HL-60/S4 treated with phorbol 12-myristate 13-acetate at 8.2 ng/mL for 4 days and 3 days (cell line): ENCODE measurements around the gene RNF115.

Experiments
- in situ Hi-C: fragments of 300-500 bp; cut with MboI; formaldehyde crosslinking; loops from 2 replicates; pipeline ENCODE4 v1.15.0; 2022; ENCODE audit warnings: low sequenced_read_pairs

RNF115 gene

DNA sequence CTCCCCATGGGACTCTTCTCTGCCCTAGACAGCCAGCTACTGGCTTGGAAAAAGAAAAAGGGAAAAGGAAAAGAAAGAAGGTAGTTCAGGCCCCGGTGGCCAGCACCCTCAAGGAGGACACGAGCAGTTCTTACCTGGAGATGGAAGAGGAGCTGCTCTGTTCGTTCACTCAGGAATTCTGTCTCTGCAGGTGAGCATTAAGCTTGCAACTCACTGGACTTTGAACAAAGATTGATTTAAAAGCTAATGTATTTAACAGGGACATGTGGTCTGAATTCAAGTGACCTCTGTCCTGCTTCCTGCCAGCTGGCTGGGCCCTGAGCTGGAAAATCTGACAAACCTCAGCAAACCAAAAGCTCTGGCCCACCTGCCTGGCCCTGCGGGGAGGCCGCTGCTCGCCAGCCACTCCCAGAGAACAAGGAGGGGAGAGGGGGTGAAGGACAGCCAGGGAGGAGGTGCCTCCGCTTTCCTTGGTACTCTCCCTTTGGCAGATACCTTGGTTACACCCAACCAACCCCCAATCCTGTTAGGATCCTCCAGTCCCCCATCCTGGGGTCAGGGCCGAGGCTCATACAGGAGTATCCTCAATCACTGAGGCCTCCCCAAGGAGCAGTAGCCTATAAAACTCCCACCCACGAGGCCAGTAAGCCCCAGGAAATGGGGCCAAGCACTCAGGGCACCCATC lies 116.6 kb downstream of the RNF115 start, which contains the start of gene PDZK1:
PDZK1 (minus strand) TSS at position 186 of the 685 bp plus-strand sequence. CDS start 19,347 bp downstream, outside the sequence.
- in situ Hi-C loops = no loop called here

DNA sequence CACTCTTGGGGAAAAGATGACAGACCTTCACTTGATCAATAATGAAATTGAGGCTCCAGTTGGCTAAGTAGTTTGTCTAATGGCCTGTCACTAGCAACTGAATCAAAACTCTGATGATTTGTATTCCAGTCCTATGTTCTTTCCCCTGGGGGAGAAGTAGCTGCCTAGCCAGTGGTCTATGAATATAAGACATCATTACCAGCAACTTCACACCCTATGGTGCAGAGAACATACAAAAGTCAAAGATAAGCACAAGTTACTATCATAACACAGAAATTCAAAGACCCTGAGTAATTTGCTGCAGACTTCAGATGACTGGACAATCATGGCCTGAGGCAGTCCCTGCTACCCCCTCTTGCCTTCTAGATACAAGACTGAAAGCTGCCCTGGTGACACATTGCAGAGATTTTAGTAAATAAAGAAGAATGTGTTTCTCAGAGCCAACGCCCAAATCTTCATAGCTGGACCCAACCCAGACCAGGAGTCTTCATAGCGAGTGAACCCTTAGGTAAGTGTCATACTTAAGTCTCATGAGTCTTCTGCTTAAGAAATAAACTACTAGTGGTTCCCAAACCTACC lies 117.7 kb downstream of the RNF115 start:
- in situ Hi-C loops = no loop called here

DNA sequence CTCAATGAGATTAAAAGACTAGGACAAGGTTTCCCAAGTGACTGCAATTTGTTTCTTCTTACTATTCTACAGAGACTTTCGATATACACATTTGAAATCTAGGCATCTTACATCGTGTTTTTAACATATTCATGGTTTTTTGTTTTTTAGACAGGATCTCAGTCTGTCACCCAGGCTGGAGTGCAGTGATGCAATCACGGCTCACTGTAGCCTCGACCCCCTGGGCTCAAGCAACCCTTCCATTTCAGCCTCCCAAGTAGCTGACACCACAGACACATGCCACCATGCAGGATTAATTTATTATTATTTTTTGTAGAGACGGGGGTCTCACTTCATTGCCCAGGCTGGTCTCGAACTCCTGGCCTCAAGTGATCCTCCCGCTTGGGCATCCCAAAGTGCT lies 118.3 kb downstream of the RNF115 start:
- in situ Hi-C loops = no loop called here

DNA sequence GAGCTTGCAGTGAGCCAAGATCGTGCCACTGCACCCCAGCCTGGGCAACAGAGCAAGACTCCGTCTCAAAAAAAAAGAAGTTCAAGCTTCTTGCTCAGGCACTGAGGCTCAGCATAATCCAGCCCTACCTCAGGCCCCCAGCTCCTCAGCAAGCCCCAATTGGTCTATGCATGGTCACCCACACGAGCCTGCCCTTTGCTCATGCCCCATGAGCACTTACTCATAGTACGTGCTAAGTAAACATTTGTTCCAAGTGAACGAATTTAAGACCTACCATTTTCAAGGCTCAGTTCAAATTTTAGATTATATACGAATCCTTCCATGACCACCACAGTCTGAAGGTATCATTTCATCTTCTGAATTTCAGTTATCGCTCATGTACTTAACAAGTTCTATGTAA lies 121.1 kb downstream of the RNF115 start:
- in situ Hi-C loops = no loop called here

DNA sequence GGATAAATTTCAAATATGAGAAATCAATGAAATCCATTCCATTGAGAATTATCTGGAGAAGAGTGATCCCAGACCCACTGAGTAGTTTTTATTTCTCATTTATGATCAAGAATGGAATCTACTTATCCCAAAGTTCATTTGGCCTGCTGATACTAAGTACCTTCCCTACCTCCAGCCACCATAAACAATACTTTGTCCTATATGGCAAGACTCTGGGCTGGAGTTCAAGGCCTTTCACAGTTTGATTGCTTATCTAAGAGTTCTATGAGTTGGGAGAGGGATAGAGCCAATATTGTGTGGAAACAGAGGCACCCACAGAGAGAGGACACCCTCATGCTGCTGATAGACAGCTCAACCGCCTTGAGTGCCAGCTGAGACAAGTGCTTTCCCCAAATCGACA lies 121.8 kb downstream of the RNF115 start:
- in situ Hi-C loops = no loop called here

DNA sequence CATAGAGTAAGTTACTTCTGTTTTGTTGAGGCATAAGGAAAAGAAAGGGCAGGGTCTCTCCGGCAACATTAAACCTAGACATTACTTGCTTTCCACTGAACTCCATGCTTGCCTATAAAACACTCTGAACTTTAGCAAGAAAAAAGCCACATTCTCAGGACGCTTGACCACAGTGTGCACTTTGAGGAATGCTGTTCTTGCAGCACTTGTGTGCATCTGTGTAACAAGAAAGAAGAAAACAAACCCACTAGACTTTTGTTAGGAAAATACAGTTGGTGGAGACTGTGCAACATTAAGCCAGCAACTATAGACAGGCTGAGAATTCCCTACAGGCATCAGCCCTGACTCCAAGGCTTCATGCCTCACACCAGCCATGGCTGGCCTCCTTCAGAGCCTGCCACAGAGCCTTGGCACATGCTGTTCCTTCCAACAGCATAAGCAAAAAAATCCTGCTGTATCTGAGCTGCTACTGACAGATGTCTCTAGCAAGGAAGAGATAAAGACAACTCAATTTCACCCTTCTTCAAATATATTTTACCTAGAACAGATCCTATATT lies 122.5 kb downstream of the RNF115 start:
- in situ Hi-C loops = no loop called here

DNA sequence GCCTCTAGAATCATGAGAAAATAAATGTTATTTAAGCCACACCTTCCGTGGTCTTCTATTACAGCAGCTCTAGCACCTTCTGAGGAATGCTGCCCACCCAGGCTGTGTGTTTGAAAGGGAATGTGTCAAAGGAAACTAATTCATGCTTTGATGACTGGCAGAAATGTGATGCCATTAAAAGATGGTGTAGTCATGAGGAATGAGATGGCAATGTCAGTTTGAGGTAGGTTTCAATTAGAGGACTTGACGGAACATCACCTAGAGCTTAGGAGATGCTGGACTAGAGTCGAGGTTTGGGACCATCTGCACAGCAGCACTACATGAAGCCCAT lies 127.3 kb downstream of the RNF115 start:
- in situ Hi-C loops = no loop called here

DNA sequence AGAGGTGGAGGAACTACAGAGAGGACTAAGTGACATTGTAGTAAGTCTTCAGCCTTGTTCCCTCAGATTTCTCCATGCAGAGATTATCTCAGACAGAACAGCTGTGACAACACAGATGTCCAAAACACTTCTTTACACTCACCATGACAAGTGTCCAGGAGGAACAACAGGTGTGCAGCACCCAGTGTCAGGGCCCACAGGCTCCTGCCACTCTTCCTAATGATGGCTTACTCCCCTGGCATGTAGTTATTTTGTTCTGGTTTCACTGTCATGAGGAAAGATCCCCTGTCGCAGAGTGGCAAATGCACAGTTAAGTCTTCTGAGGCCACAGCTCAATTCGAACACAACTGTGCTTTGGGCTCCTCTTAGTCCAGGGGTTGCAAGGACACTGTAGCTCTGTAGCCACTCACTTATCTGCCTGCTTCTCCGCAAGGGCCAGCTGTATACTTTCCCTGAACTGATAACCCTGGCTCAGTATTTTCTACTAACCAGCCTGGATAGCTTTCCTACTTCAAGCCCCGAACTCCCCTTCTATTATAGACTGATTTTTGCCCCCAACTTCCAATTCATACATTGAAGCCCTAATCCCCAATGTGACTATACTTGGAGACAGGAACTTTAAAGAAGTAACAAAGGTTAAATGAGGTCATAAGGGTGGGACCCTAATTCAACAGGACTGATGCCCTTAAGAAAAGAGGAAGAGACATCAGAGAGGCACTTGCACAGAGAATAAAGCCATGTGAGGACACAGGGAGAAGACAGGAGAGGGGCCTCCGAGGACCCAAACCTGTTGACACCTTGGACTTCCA lies 127.9 kb downstream of the RNF115 start:
- in situ Hi-C loops = no loop called here

DNA sequence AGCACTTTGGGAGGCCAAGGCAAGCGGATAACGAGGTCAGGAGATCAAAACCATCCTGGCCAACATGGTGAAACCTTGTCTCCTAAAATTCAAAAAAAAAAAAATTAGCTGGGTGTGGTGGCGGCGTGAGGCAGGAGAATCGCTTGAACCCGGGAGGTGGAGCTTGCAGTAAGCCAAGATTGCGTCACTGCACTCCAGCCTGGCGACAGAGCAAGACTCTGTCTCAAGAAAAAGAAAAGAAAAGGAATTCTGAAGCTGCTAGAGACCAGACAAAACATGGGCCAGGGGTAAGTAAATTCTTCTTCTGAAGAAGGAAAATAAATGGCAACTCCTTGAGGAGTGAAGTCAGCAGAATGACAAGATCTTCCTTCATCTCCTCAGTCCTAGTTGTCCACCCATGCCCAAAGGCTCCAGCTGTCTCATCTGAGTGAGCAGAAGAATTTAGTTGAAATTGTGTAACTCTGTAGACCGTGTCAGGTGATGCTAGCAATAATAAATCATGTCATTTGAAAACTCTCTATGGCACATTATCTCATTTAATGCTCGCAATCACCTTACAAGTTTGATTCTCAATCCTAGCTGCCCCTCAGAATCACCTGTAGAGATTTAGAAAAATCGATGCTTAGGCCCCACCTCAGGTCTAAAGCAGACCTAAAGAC lies 131.0 kb downstream of the RNF115 start:
- in situ Hi-C loops = no loop called here

DNA sequence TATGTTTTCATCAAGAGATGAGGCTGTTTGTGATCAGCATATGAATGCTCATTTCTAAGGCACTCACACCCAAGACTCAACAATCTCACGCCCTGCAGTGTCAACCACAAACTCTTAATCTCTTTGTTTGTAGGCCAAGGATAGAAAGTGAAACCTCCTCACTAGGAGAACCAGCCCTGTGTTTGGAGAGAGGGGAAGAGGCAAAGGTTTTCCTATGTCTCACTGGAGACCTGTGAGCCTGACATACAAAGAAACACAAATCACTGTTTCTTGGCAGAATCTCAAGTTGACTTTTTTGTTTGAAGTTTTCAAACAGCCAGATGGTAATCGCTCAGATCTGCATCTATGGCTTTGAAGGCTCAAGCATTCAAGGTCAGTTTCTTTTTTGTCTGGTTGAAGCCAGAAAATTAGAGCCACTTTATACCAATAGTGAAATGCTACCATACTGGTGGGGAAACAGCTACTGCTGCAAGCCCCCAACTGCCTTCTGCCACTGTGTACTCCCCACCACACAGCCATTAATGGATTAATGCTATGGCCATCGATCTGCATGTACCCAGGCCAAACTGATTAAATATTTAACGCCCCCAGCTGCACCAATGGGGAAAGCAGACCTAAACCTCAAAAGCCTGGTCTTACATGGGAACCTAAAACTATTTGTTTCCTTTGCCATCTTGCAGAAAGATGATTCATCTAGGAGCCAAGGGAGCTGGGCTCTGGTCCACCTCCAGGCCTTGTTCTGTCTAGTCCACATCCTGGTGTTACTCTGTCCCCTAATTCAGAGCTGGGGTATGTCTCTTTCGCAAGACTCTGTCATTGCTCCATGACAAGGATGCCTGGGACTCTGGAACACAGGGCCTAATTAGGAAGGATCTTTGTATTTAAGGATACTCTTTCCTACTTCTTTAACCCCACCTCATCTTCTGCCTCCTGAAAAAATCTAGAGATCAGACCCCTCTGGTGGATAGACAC lies 133.0 kb downstream of the RNF115 start:
- in situ Hi-C loops = no loop called here

DNA sequence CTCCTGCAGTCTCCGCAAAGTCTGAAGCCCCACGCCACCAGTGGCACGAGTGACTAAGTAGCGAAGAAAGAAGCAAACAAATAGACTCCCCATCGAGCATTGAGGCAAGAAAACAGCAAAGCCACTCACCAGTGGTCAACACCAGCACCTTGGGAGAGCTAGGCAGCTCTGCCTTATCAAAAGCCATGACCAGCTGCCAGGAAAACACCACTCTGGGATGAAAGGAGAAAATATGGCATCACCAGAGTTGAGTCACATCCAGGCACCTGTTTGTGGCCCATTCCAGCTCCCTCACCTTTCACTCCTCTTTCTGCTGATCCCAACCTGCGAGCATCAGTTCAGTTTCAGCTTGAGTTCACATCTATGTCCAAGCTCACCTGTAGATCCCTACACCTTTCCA lies 134.0 kb downstream of the RNF115 start:
- in situ Hi-C loops = no loop called here

DNA sequence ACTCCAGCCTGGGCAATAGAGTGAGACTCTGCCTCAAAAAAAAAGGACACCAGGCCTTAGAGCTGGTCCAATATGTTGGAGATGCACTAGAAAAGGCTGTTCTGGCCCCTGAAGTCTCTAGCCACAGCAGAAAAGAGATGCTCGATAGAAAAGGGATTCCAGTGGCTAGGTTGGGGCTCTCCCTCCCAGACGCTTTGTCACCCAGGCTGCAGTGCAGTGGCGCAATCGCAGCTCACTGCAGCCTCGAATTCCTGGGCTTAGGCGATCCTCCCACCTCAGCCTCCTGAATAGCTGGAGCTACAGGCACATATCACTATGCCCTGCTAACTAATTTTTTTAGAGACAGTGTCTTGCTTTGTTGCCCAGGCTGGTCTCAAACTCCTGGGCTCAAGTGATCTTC lies 135.0 kb downstream of the RNF115 start:
- in situ Hi-C loops = no loop called here
